IPS-NIHi7 (cell line): ENCODE measurements around the gene DOCK2.
"Not testable (repeated sequence)": the region's sequence is repeated elsewhere in the genome, so short reads cannot be mapped to it uniquely, and the experiment has no call there.

Experiments
- DNase-seq: peaks from one replicate; pipeline ENCODE4 v3.0.0; 2012; ENCODE audit warnings: mixed read lengths; ENCODE audit errors: extremely low spot score

Gene DOCK2

GRCh38 chr5:169943026-169943425 lies 306.0 kb downstream of the DOCK2 start:
- DNase-seq, result no peak

- no peak for DNase-seq
These were observed 307.0 kb downstream of the DOCK2 start for GRCh38 chr5:169944115-169944514.

GRCh38 chr5:169944922-169945680 lies 308.0 kb downstream of the DOCK2 start:
- no peak for DNase-seq

DNA sequence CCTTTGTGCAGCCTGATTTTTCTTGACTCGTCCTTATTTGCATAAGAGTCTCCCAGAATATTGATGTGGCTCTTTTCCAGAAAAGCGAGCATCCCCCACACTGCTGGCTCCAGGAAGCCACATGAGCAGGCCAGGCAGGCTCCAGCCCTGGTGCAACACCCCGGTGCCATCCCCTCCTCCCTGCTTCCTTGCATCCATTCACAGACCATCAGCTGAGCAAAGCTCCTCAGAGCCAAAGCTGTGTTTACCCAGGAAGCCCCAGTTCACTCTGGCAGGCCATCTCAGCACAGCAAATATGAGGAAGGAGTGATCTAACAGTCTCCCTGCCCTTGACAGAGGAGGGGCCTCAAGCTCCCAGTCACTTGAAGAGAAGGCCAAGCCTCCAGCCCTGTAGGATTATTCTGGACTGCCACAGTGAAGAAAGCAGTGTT lies 308.8 kb downstream of the DOCK2 start:
- DNase-seq, result peak; percentile 39

- DNase-seq, result no peak
These were observed 309.7 kb downstream of the DOCK2 start for GRCh38 chr5:169946743-169947295.

DNA sequence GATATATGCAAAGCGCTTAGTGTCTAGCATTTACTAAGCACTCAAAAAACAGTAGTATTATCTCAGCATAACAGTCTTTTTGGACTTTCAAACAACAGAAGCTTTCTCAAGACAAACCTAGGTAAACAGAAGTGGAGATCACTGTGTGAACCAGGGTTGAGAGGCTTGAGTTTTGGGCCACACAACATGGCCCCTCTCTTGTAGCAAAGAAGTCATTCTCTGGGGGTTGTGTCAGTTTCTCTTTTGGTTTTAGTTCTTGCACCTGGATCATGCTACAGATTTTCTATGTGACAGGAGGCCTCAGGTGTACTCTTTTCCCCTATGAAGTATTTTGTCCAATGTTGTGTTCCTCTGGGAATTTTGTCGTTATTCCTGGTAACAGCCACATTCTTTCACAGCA lies 313.3 kb downstream of the DOCK2 start:
- no peak for DNase-seq

- DNase-seq, result not testable (repeated sequence)
These were observed 316.1 kb downstream of the DOCK2 start for GRCh38 chr5:169953196-169953595.

- no peak for DNase-seq
These were observed 317.7 kb downstream of the DOCK2 start for GRCh38 chr5:169954786-169955185.

GRCh38 chr5:169956126-169956525 lies 319.1 kb downstream of the DOCK2 start:
- no peak for DNase-seq

DNA sequence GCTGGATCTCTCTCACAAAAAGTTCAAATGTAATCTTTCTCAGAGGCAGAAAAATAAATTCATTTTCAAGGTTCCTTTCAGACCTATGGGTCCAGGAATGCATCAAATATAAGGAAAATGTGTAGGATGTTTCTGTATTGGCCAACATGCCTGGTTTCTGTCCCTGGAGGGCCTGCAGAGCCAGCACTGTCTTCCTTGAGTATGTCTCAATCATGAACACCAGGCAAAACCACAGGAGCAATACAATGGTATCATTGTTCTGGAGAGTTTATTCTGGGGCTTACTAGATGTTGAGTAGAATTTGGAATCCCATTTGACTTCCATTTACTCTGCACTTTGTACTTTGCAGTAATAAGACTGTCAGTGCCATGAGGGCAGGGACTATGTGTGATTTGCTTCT lies 319.7 kb downstream of the DOCK2 start:
- DNase-seq, result no peak

GRCh38 chr5:169958278-169958677 lies 321.2 kb downstream of the DOCK2 start:
- DNase-seq, result no peak

DNA sequence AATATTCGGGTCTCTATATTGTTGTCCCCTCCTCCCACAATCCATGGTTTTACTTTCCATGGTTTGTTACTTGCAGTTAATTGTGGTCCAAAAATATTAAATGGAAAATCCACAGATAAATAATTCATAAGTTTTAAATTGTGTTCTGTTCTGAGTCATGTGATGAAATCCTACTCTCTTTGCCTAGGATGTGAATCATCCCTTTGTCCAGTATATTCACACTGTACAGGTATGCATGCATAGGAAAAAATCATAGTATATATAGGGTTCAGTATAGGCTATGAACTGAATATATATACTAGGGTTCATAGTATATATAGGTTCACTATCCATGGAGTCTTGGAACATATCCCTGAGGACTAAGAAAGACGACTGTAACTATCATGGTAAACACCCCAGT lies 323.6 kb downstream of the DOCK2 start:
- no peak for DNase-seq

- DNase-seq, result no peak
These were observed 327.2 kb downstream of the DOCK2 start for GRCh38 chr5:169964246-169964645.

GRCh38 chr5:169970339-169970738 lies 333.3 kb downstream of the DOCK2 start:
- no peak for DNase-seq

GRCh38 chr5:169970911-169971765 lies 334.1 kb downstream of the DOCK2 start:
- DNase-seq, result no peak

GRCh38 chr5:169971780-169972179 lies 334.7 kb downstream of the DOCK2 start:
- DNase-seq, result no peak

DNA sequence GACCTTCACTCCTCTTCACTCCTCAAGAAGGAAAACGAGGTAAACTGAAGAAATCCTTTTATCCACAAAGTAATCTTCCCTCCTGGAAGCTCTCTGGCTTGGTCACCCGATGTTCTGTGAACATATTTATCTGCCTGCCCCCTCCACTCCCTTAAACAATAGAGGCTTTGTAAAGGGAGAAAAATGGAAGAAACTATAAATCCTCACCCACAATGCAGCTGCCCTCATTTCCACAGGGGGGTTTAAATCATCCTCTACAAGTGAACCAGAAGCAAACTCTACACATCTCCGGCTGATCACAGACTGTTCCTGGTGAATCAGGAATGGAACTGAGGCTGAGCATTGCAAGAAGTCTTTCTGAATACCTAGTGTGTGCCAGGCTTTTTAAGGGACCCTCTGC lies 336.0 kb downstream of the DOCK2 start:
- DNase-seq, result no peak

GRCh38 chr5:169974121-169974770 lies 337.2 kb downstream of the DOCK2 start:
- no peak for DNase-seq

DNA sequence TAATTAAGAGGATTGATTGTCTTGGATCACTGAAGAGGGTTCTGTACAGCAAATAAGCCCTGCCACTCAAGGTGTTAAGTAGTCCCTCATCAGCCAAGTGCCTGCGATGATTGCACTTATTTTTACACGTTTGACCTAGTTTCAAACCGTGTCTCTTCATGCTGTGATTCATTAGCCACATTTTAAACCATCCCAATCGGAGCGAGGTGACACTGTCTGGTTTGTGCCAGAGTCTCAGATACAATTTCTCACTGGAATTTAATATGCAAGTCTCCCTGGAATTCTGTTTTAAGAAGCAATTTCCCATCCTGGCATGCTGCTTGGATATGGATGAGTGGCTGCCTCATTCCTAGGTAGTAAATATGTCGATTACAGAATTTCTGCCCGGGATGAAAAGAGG lies 341.6 kb downstream of the DOCK2 start:
- no peak for DNase-seq

GRCh38 chr5:169979871-169980270 lies 342.8 kb downstream of the DOCK2 start:
- no peak for DNase-seq

DNA sequence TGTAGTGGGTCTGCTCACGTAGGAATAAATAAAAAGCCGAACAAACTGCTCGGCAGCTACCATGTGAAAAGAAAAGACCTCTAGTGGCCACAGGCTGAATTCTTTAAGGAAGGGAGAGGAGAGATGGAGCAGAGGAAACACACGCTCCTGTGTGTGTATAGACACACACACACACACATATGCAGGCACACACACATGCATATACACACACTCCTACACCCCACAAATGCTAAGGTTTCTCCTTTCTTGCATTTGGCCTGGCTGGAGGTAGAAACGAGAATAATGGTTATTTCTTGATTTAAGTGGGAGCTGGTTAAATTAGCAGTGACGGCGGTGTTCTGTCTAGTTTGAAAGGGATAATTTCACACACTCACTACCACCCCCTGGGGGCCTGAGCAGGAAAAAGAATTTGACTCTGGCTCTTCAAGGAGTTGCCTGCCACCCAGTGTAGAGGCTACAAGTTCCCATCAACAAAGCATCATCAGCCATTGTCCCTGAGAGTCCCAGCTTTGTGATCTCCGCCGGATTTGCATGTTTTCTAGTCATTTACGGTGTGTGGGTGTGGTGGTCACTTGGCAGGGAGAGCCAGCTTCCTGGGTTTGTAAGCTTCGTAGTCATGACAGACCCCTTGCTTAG lies 343.5 kb downstream of the DOCK2 start, which contains the start of gene INSYN2B:
TSS of gene INSYN2B (minus strand) at position 78 of the 636 bp plus-strand sequence. CDS start 96,597 bp downstream, outside the sequence.
- DNase-seq, result peak; percentile 89
